HK-2 (cell line): Measurements from ENCODE around the gene MCHR2.
"Not testable (repeated sequence)": the region's sequence is repeated elsewhere in the genome, so short reads cannot be mapped to it uniquely, and the experiment has no call there.

Experiments used
- DNase-seq: peaks from one replicate; pipeline ENCODE4 v3.0.0-alpha.2; 2018; ENCODE audit not compliant: unreplicated experiment

The MCHR2 gene, protein sequence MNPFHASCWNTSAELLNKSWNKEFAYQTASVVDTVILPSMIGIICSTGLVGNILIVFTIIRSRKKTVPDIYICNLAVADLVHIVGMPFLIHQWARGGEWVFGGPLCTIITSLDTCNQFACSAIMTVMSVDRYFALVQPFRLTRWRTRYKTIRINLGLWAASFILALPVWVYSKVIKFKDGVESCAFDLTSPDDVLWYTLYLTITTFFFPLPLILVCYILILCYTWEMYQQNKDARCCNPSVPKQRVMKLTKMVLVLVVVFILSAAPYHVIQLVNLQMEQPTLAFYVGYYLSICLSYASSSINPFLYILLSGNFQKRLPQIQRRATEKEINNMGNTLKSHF

DNA sequence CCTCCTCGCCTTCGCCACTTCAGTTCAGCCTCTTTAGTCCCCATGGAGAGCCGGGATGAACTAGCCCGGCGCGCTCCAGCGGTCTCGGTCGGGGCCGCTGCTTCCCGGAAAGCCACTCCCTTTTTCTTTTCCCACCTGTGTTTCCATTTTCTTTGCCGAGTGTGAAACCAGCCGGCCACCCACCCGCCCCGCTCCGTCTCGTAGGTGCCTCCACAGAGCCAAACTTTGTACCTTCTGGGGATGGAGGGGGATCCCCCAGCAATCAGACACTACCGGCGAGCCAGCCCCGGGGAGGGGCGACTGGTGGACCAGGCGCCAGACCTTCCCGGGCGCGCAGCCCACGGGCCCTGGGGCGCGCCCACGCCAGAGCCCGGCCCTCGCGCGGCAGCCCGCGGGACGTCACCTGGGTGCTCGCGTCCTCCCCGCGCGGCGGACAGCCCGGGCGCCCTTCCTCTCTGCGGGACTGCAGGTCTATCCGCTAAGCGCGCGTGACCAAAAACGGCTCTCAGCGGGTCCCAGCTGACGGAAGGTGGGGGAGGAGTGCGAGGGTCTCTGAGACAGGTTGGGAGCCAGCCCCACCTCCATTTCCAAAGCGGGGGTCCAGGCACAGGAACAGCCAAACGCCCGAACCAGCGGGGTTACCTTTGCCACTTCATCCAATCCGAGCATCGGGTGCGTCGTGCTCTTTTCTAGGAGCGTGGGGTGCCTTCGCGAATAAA lies at the start of gene MCHR2:
Gene MCHR2, minus strand, starts transcription at position 691 of the 719 bp plus-strand sequence. CDS start 38,076 bp downstream, outside the sequence.
- no peak for DNase-seq

DNA sequence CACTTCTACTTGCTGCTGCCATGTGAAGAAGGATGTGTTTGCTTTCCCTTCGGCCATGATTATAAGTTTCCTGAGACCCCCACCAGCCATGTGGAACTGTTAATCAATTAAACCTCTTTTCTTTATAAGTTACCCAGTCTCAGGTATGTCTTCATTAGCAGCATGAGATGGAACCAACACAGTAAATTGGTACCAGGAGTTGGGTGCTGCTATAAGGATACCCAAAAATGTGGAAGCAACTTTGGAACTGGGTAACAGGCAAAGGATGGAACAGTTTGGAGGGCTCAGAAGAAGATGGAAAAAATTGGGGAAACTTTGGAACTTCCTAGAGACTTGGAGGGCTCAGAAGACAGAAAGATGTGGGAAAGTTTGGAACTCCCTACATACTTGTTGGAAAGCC lies 44.5 kb upstream of the MCHR2 start:
- not testable (repeated sequence) for DNase-seq

DNA sequence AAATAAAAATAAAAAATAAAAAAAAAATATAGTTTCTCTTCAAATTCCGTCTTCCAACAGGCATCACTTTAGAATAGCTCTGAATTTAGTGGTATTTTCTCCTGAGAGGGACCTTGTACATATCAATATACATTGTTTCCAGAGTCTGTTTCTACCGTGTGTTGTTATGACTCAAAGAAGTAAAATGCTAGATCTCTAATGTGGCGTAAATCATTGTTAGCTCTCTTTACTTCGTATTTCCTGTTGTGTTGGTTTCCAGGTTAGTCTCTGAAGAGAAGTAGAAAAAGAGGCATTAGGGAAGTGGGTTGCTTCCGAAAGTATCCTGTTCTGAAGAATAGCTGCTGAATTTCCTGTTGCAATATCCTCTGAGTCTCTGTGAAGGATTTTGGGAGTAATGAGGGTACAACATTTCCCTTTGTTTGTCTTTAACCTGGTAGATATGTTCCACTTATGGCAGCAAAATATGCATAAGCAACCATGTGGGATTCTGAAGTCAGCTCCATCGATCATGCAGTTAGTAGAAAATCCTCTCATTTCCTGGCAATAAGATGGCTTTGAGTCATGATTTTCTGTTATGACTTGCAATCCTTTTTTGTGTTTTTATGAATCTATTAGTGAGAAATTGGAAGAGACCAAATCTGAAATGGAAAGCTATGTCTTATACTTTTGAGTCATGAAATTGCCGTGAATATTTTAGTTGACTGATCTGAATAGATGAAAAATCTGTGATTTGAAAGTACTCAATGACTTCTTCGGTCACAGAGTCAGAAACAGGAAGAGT lies 42.0 kb upstream of the MCHR2 start:
- DNase-seq = no peak

DNA sequence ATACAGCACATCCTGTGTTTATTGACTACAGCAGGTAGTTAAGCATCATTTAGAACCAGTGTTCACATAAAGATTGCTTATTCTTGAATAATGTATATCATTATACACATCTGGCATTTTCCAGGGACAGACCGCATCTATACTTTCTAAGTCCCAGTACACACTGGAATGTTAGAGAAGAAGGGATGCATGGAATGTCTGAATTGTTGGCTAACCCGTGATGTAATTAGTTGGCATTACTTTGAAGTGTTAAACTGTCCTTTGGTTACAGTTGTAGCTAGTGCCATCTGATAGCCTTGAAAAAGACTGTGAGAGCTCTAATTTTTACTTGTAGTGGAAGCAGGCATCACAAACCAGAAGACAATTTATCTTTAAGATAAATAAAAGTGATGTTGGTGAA lies 29.8 kb upstream of the MCHR2 start:
- DNase-seq = no peak

DNA sequence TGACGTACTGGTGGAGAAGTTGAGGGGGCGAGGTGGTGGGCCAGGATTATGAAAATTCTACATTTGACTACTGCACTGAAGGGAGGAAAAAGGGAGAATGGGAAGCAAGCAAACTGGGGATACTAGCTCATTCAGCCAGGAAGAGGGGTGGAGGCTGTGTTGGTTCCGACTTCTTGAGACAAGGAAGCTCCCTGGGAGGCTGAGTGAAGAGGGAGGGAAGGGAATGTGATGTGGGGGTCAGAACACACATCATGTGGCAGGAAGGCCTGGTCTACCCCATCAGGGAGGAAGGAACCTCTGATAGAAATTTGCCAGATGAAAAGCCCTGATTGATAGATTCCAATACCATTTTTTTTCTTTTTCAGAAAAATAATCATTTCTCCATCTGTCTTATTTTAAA lies 28.8 kb upstream of the MCHR2 start:
- DNase-seq = no peak

DNA sequence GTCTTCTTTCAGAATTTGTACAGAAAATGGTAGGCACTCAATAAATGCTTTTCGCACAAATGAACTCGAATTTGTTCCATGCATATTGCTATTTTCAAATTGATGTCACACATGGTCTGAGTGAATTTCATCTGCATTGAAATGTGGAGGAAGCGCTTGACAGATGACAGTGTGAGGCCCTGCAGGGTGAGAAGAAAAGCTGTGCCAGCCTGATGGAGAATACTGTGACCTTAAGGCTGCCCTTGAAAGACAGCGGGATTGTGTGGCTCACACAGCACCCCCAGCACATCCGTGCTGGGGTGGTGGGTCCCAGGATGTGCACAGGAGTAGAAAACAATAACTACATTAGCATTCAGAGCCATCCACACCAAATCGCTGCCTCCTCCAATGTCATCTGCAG lies 14.8 kb upstream of the MCHR2 start:
- no peak for DNase-seq

DNA sequence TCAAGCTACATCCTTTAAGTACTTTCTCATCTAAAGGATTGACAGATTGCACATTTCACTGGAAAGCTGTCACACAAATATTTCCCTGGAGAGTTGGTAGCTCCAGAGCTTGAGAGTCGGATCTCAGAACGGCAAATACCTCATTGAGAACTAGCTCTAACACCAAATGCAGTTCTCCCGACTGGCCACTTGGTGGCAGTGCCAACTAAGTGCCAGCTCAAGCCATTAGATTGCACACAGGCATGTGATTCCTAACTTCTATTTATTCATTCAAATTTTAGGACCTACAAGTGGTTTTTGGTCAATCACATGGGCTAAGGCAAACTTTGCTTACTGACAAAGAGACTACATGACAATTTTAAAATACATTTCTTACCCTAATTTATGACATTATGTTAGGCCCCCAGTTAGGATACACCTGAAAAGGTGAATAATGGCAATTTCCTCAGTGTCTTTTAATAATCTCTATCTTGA lies 7.9 kb upstream of the MCHR2 start:
- DNase-seq = peak; percentile 46

DNA sequence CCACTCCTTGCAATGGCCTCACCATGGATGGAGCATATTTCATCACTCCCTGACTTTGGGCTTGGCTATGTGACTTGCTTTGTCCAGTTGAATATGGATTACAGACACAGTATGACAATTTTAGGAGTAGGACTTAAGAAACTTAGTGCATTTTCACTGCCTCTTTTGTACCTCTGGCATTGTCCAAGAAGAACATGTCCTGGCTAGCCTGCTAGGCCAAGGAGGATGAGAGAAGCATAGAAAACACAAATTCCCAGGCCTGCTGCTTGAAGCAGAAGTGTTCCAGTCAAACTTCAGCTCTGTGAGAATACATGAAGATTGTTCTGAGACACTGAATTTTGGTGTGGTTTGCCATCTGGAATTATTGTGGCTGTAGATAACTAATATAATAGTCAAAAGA lies 3.1 kb upstream of the MCHR2 start:
- no peak for DNase-seq

DNA sequence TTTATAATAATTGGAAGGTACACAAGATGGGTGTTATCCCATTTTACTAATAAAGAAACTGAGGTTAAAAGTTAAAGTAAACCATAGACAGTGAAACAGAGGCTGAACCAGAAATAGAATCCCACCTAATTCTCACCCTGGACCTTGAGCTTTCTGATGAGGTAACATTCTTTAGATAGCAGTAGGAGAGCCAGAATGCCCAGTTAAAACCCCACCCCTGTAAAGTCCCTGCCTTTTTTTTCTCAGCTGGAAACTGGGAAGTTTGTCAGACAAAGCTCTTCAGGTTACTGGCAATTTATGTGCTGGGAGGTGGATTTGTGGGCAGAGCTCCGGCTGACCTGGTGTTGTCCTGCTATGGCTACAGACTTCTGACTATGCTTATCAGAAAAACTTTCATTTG lies 1.9 kb upstream of the MCHR2 start:
- DNase-seq = no peak

DNA sequence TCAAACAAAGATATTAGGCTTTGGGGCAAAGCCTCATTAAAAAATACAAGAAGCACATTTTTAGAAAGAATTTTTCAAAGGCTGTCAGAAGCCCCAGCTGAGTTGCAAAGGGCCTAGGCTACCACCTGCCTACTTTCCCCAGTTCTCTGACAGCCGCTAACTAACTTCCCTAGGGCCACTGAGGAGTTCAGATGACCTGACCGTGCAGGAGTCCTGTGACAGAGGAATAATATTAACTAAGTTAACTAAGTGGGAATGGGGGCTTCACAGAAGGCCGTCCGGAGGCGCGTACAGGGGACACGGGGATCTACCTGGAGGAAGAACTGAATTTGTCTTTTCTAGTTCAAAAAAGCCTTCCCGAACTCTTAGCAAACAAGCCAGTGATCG lies 884 bp downstream of the MCHR2 start:
- no peak for DNase-seq

DNA sequence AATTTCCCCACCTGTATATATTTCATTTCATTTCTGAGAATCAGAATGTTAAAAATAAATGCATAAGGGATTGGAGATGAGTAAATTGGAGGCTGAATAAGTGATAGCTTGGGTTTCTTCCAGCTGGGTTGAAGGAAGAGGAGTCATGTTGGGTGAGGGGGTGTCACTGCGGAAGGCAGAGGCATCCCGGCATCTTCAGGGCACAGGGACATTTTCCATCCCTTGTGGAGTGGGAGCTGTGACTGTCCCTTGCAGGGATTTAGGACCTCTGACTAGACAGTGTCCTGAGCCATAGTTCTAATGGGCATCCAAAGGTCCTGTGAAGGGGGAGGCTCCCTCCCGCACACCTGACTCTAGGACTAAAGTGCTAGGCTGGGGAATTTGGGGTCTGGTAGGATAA lies 2.1 kb downstream of the MCHR2 start:
- DNase-seq = no peak

DNA sequence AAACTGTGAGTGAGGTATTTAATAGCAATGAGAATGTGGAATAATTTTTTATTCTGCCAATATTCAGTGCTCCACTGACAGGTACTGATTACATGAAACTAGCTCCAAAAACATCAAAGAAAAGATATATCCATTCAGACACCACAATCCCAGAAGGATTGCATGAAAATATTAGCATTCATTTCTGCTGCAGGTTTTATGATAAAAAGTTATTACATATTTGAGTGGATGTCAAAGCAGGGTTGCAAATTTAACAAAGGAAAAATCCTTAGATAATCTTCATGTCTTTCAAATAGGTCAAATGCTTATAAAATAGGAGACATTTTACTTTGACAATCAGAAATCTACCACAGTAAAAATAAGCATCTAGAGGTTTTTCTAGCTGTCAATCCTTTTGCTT lies 13.3 kb downstream of the MCHR2 start:
- DNase-seq = no peak

DNA sequence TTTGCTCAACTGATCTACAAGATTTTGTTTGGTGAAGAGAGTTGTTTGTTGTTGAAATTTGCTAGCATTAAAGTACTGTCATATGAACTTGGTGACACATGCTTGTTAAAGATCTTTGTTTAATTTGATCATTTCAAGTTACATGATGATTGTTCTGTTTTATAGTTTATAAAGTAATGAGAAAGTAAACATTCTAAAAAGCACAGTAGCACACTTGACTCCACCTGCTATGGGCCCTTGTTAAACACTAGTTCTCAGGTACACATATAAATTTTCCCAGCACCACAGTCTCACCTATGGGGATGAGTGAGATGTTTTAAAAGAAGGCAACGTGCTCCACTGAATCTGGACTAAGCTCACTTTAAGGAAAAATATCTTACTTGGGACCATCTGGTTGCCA lies 14.1 kb downstream of the MCHR2 start:
- no peak for DNase-seq

DNA sequence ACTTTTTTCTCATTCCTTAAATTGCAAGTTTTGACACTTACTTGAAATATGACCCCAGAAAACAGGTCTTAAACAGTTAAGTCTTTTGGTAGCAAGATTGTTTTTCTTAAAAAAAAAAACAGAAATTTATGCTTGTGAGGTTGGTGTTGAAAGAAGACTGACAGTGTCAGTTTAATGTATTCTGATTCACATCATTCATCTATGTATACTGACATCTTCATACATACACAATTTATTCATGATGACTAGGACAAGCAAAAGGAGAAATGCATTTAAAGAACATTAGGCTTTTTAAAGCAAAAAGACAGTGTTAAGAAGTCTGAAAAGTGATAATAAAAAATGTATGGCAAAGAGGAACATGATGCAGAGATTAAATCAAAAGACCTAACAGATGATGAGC lies 27.0 kb downstream of the MCHR2 start:
- no peak for DNase-seq

DNA sequence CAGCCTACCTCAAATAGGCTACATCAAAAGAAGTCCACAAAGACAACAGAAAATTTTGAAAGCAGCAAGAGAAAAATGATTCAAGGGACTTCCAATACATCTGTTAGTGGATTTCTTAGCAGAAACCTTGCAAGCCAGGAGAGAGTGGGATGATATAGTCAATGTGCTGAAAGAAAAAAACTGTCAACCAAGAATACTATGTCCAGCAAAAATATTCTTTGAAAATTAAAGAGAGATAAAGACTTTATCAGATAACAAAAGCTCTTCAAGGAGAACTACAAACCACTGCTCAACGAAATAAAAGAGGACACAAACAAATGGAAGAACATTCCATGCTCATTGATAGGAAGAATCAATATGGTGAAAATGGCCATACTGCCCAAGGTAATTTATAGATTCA lies 34.0 kb downstream of the MCHR2 start:
- no peak for DNase-seq

DNA sequence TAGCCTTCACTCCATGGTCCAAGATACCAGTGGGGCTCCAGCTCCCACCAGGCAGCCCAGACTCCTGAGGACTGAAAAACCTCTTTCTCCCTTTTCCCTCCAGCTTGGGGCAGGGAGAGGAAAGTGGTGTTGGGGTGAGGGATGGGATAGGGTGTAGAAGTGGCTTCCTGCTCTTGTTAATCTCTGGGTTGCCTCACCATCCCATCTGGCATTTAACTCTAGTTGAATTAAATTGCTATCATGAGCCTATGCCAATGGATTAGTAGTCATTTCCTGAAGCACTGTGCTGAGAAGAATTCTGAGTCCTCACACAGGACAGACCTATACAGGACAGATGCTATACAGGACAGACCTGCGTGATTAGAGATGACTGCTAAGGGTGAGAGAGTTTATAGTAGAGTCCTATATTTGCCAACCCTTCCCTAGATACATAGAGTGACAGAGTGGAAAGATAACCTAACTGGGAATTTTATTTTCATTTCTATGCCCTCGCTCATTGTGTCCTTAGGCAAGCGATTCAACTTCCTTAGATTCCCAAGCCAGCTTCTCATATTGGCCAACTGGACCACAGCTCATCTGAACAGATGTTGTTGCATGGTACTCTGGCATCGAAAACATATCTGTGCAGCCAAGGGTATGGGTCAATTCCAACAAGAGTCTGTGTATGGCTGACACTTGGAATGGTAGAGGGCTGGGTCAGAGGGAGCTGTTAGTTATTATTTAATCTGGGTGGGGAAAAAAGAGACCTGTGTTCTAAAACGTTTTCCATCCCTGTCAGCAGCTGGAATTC lies 42.8 kb downstream of the MCHR2 start:
- no peak for DNase-seq

DNA sequence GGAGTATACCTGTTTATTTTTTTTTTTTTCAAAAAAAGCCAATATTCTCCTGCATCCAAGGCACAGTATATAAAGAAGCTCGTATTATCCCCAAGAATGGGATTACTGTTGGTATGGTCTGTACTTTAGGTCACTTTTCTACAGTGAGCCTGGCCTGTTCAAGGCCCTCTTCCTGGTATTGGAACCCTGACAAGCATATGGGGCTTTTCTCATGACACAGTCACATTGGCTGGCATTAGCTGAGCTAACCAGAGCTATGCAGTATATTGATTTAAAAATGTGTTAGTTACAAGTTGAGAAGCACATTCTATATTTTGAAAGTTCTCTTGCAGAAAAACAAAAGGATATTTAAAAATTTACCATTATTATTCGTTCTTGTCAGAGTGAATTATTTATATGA lies 48.0 kb downstream of the MCHR2 start:
- DNase-seq = no peak

DNA sequence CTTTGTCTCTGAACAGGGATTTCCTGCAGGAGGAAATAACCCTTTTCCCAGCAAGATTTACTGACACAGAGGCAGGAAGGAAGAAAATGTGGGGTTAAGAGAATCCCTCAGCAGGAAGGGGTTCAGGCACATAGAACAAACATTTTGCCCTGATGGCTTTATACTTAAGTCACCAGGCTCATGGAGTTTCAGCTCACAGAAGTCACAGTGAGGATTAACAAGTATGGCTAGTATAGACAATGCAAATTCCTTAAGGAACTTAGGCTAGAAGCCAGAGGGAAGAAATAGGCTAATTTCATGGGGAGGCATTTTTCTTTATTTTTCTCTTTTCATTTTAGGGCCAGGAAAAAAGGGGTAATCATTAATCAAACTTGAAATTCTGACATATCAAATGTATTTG lies 50.2 kb downstream of the MCHR2 start:
- DNase-seq = no peak

DNA sequence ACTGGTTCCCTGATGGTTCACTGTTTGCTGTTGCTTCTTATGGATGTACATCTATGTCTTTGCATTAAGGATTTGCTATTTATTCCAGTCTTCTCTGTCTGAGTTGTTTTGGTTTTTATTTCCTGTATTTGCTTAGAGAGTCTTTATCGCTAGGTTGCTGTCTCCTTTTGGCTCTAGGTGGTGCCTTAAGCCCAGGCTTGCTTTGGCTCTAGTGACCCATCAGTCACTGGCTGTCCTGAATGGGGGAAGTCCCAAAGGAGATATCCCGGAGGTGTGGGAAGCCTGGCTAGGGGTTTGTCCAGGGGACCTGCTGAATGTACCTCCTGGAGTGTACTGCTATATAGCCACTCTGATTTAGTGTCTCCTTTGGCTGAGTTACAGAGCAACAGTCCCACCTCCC lies 53.4 kb downstream of the MCHR2 start:
- no peak for DNase-seq

DNA sequence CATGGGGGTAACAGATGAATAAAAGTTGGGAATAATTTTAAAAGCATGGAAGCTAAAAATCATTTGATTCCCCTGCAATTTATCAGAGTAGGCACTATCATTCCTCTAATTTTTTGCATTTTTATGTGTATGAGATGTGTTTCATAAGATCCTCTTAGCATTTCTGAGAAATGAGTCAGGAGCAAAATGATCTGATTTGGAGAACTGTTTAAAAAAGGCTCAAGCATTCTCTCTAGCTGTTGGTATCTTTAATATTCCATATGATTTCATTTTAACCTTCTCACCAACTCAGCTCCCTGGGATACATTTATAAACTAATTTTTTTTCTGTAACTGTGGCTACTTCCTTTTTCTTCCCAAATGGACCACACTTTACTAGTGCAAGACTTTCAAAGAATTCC lies 60.9 kb downstream of the MCHR2 start:
- DNase-seq = no peak

DNA sequence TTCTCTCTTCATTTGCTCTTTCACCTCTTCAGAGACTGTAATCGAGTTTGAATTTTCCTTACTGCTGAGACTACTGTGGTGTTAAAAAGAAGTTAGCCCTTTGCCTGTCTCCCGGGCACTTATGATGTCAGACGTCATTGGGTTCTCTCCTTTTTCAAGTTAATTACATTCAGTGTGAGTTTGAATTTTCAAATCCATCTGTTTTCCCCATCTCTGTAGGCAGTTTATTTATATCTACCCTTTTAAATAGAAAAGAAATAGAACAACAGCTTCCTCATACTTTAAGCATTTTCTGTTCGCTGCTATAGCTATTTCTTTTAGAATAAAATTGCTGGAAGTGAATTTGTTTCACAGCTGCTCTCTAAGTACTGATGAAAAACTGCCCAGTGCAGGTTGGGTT lies 81.4 kb downstream of the MCHR2 start:
- no peak for DNase-seq
